ENCODE results near the gene TMEM225B. TPM values are rescaled to one million over a fixed set of nuclear protein-coding genes. Genes with fewer than 3 reads are reported as not detected.

The TMEM225B gene
- total and polyA plus RNA-seq, 2 of the 4 experiments (the other 2 are of a cell fraction), result 0.32 to 0.54 TPM

DNA sequence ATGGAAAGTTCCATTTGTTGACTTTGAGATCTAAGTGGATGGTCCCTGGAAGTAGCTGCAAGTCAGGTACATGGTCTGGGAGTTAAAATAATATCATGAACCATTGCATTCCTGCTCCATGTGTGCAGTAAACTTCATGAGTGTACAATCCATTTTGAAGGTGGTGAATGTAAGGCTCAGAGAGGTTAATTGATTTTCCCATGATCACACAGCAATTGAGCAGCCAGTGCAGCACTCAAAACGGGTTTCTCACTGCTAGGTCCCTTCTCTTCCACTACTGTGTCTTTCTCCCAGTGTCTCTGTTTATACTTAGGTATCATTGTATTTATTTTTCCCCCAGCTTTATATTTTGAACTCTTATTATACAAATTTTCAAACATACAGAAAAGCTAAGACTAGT lies 28.6 kb downstream of the TMEM225B start:
- no peaks in the 10 kb centered on the region for H3K9me3 ChIP-seq (ENCODE audit: control insufficient read depth, insufficient read depth, low read length)
- no peak overlapping the region for H3K56ac ChIP-seq (ENCODE audit: extremely low read depth, insufficient read depth, low read length)
- TF ChIP-seq MAZ (IDR thresholded peaks at IDR 0.05; ENCODE audit: borderline replicate concordance, low read depth, low read length) (no peak), CHD1 (IDR thresholded peaks at IDR 0.05; ENCODE audit: low read depth, low read length) (no peak), FOS (IDR thresholded peaks at IDR 0.05; ENCODE audit: low read depth, low read length) (no peak)
- TF ChIP-seq, protein P1, sequence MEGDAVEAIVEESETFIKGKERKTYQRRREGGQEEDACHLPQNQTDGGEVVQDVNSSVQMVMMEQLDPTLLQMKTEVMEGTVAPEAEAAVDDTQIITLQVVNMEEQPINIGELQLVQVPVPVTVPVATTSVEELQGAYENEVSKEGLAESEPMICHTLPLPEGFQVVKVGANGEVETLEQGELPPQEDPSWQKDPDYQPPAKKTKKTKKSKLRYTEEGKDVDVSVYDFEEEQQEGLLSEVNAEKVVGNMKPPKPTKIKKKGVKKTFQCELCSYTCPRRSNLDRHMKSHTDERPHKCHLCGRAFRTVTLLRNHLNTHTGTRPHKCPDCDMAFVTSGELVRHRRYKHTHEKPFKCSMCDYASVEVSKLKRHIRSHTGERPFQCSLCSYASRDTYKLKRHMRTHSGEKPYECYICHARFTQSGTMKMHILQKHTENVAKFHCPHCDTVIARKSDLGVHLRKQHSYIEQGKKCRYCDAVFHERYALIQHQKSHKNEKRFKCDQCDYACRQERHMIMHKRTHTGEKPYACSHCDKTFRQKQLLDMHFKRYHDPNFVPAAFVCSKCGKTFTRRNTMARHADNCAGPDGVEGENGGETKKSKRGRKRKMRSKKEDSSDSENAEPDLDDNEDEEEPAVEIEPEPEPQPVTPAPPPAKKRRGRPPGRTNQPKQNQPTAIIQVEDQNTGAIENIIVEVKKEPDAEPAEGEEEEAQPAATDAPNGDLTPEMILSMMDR (conservative IDR thresholded peaks at IDR 0.05; ENCODE audit: low read depth, low read length), result no peak
- H2BK15ac ChIP-seq (ENCODE audit: low read depth, low read length), result no peak overlapping the region
- H2BK20ac ChIP-seq (ENCODE audit: low read depth, low read length), result no peak overlapping the region
- ATAC-seq (ENCODE audit: low read depth) (no peak), DNase-seq (no peak)
- CTCF ChIA-PET, result no interaction called here
- dilution Hi-C loops (cut with HindIII; ENCODE audit: low sequenced_read_pairs, unreplicated experiment), result no loop called here
- H3K4me1 ChIP-seq (ENCODE audit: control insufficient read depth, insufficient read depth, low read length), result no peaks in the 10 kb centered on the region
- H4K5ac ChIP-seq (ENCODE audit: low read depth, low read length), result no peak overlapping the region
- peaks cover 66% of the 10 kb centered on the region for H3K36me3 ChIP-seq (ENCODE audit: control insufficient read depth, insufficient read depth, low read length)
- no peak overlapping the region for H3K4ac ChIP-seq (ENCODE audit: low read depth, low read length)
- no peak overlapping the region for H3K18ac ChIP-seq (ENCODE audit: low read depth, low read length)
- POLR2A ChIA-PET (ENCODE audit: unreplicated experiment), result interaction anchor here (1.5 kb wide), 1 partner anchor 10 kb away, joined by 7 read pairs; the partner anchor contains the start of gene ZSCAN25
- H2AK9ac ChIP-seq (replicated peaks; ENCODE audit: low read depth, low read length, poor library complexity), result no peak overlapping the region
- H4K20me1 ChIP-seq (ENCODE audit: insufficient read depth, low read length), result peaks cover 7% of the 10 kb centered on the region; the same call in 1 of the 2 replicates
- no peak overlapping the region for H3K23ac ChIP-seq (ENCODE audit: low read depth, low read length)
- no peaks in the 10 kb centered on the region; the same call in 1 of the 2 replicates for H3K9me1 ChIP-seq (ENCODE audit: insufficient read depth, low read length)
- peaks cover 14 to 35% of the 10 kb centered on the region in 2 experiments for H3K79me1 ChIP-seq (ENCODE audit: low read depth in 1 of 2, low read length in 2 of 2)
- intact Hi-C loops (cut with micrococcal nuclease), result no loop called here
- no peak overlapping the region for H4K8ac ChIP-seq (ENCODE audit: low read depth in 2 of 2, low read length in 2 of 2)
- H2AFZ ChIP-seq (replicated peaks; ENCODE audit: low read length, poor library complexity), result no peak overlapping the region
- no peak overlapping the region for H3K4me2 ChIP-seq (ENCODE audit: low read depth, low read length)
- no peak overlapping the region for H3K27ac ChIP-seq (ENCODE audit: insufficient read depth, low read length)
- BruUV-seq (replicated peaks), result no TSS peak
- H4K91ac ChIP-seq (ENCODE audit: insufficient read depth, low read depth, low read length), result no peak overlapping the region
- no peak overlapping the region for H3K9ac ChIP-seq (ENCODE audit: low read depth, low read length)
- H2AK5ac ChIP-seq (ENCODE audit: low read depth, low read length), result no peak overlapping the region
- no peak overlapping the region for H2BK120ac ChIP-seq (ENCODE audit: low read depth, low read length)
- in situ Hi-C loops (cut with MboI; ENCODE audit: low sequenced_read_pairs), result no loop called here
- no peak overlapping the region for H3K4me3 ChIP-seq (ENCODE audit: insufficient read depth, low read depth, low read length)
- WGBS, 2 experiments (ENCODE audit: extremely low coverage in 2 of 2, insufficient read length in 1 of 2), result no CpG with 5 or more reads among the region's 1 CpG
- H3K14ac ChIP-seq (replicated peaks; ENCODE audit: low read depth, low read length), result no peak overlapping the region
- H2BK5ac ChIP-seq (ENCODE audit: low read depth, low read length, poor library complexity, severe bottlenecking), result no peak overlapping the region
- no peaks in the 10 kb centered on the region for H3K27me3 ChIP-seq (ENCODE audit: control insufficient read depth, insufficient read depth, low read length)

Data from IMR-90 (cell line).